ENCODE measurements around the gene PTDSS2. TPM values are rescaled to one million over a fixed set of nuclear protein-coding genes. Genes with fewer than 3 reads are reported as not detected.
A peak's percentile ranks its signal among the peaks of the same experiment; 100 is the strongest.

PTDSS2 gene
- total RNA-seq, 6 experiments from 2014 or later, result 8.4 to 21.9 (median 11.4) TPM

DNA sequence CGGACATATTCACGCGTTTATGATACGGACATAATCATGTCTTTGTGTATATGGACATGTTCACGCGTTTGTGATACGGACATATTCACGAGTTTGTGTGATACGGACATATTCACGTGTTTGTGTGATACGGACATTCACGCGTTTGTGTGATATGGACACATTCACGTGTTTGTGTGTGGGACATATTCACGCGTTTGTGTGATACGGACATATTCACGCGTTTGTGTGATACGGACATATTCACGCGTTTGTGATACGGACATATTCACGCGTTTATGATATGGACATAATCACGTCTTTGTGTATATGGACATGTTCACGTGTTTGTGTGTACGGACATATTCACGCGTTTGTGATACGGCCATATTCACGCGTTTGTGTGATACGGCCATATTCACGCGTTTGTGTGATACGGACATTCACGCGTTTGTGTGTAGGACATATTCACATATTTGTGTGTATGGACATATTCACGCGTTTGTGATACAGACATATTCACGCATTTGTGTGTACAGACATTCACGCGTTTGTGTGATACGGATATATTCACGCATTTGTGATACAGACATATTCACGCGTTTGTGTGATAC is 24.9 kb downstream of the PTDSS2 start:
- 88% methylated on average over 48 of the region's 48 CpGs for WGBS (ENCODE audit: insufficient coverage, low coverage, low lambda C conversion rate, missing lambda C conversion rate)
- Histone ChIP-seq H3K9me3 (no peaks in the 10 kb centered on the region), H3K4me1 (peaks cover 0 to 8% (median 6%) of the 10 kb centered on the region in 4 donors), H3K27me3 (no peaks in the 10 kb centered on the region), H3K27ac (no peak overlapping the region), H3K4me3 (no peak overlapping the region), H3K36me3 (no peaks in the 10 kb centered on the region)
- no peak for ATAC-seq
- intact Hi-C loops (cut with DNase I), result no loop called here
- no peak for DNase-seq
- no peak for TF ChIP-seq POLR2A (IDR thresholded peaks at IDR 0.05)
- TF ChIP-seq, protein P1, sequence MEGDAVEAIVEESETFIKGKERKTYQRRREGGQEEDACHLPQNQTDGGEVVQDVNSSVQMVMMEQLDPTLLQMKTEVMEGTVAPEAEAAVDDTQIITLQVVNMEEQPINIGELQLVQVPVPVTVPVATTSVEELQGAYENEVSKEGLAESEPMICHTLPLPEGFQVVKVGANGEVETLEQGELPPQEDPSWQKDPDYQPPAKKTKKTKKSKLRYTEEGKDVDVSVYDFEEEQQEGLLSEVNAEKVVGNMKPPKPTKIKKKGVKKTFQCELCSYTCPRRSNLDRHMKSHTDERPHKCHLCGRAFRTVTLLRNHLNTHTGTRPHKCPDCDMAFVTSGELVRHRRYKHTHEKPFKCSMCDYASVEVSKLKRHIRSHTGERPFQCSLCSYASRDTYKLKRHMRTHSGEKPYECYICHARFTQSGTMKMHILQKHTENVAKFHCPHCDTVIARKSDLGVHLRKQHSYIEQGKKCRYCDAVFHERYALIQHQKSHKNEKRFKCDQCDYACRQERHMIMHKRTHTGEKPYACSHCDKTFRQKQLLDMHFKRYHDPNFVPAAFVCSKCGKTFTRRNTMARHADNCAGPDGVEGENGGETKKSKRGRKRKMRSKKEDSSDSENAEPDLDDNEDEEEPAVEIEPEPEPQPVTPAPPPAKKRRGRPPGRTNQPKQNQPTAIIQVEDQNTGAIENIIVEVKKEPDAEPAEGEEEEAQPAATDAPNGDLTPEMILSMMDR (IDR thresholded peaks at IDR 0.05), result no peak

GRCh38 chr11:475941-476340 is 25.9 kb downstream of the PTDSS2 start:
- Histone ChIP-seq H3K36me3 (no peaks in the 10 kb centered on the region), H3K9me3 (no peaks in the 10 kb centered on the region), H3K27ac (no peak overlapping the region), H3K4me3 (no peak overlapping the region), H3K27me3 (no peaks in the 10 kb centered on the region), H3K4me1 (no peaks in the 10 kb centered on the region)
- no peak for ATAC-seq
- WGBS (ENCODE audit: insufficient coverage, low coverage, low lambda C conversion rate, missing lambda C conversion rate), result no CpG with 5 or more reads among the region's 9 CpGs
- TF ChIP-seq POLR2A (IDR thresholded peaks at IDR 0.05), result no peak
- no peak for DNase-seq
- intact Hi-C loops (cut with DNase I), result no loop called here

DNA sequence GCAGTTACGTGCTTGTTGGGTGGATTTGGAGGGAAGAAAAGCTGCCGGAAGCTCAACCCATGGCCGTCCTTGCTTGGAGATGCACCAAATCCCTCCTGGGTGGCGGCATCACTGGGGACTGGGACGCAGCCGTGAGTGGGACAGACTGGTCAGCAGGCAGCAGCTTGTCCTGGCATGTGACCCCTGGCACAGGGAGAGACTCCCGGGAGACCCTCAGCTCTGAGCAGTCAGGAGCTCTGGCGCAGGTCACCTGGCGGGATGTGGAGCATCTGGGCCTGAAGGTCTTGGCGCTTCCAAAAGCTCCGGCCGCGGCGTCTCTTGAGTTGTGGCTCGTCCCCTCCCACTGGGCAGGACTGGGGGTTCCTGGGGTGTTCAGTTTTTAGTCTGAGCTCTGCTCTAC is 26.3 kb downstream of the PTDSS2 start:
- DNase-seq (no peak), ATAC-seq (no peak)
- no CpG with 5 or more reads among the region's 15 CpGs for WGBS (ENCODE audit: insufficient coverage, low coverage, low lambda C conversion rate, missing lambda C conversion rate)
- no peaks in the 10 kb centered on the region for H3K4me1 ChIP-seq
- intact Hi-C loops (cut with DNase I), result no loop called here
- H3K9me3 ChIP-seq, result no peaks in the 10 kb centered on the region
- H3K27ac ChIP-seq, result no peak overlapping the region
- TF ChIP-seq, protein P1 (IDR thresholded peaks at IDR 0.05), result no peak
- TF ChIP-seq POLR2A (IDR thresholded peaks at IDR 0.05), result no peak
- H3K4me3 ChIP-seq, result no peak overlapping the region
- H3K27me3 ChIP-seq, result no peaks in the 10 kb centered on the region
- no peaks in the 10 kb centered on the region for H3K36me3 ChIP-seq

- TF ChIP-seq POLR2A (IDR thresholded peaks at IDR 0.05), result no peak
- TF ChIP-seq, protein P1 (IDR thresholded peaks at IDR 0.05), result no peak
- no peaks in the 10 kb centered on the region for H3K9me3 ChIP-seq
- intact Hi-C loops (cut with DNase I), result no loop called here
- no peak overlapping the region for H3K4me3 ChIP-seq
- WGBS (ENCODE audit: insufficient coverage, low coverage, low lambda C conversion rate, missing lambda C conversion rate), result no CpG with 5 or more reads among the region's 16 CpGs
- ATAC-seq (no peak), DNase-seq (no peak)
- no peaks in the 10 kb centered on the region for H3K4me1 ChIP-seq
- no peaks in the 10 kb centered on the region for H3K36me3 ChIP-seq
- no peaks in the 10 kb centered on the region for H3K27me3 ChIP-seq
- H3K27ac ChIP-seq, result no peak overlapping the region
Measured at GRCh38 chr11:477052-477715, 27.1 kb downstream of the PTDSS2 start.

DNA sequence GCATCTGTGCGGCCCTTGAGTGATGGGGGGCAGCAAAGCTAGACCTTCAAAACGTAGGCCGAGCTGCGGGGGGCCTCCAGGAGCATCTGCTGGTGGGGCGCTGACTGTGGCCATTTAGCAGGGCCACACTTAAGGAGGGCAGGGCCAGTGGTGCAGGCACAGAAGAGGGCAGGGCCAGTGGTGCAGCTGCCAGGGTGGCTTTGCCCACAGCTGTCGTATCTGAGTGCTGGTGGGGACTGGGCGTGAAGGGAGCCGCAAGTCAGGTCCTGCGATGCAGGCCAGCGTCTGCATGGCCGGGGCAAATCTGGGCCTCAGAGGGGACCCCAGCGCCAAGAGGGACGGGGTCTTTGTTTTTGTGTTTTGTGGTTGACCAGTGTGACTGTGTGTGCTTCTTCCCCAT is 29.2 kb downstream of the PTDSS2 start:
- no peaks in the 10 kb centered on the region for H3K9me3 ChIP-seq
- H3K36me3 ChIP-seq, result no peaks in the 10 kb centered on the region
- 92% methylated on average over 5 of the region's 13 CpGs for WGBS (ENCODE audit: insufficient coverage, low coverage, low lambda C conversion rate, missing lambda C conversion rate)
- no peak overlapping the region for H3K4me3 ChIP-seq
- TF ChIP-seq, protein P1 (IDR thresholded peaks at IDR 0.05), result no peak
- TF ChIP-seq POLR2A (IDR thresholded peaks at IDR 0.05), result no peak
- DNase-seq, result no peak
- H3K27me3 ChIP-seq, result no peaks in the 10 kb centered on the region
- H3K4me1 ChIP-seq, result no peaks in the 10 kb centered on the region
- H3K27ac ChIP-seq, result no peak overlapping the region
- intact Hi-C loops (cut with DNase I), result no loop called here
- ATAC-seq, result peak in 1 of 4 donors; percentile 18

Measured in right lobe of liver (tissue), 6 donors.